OCI-LY3 (cell line): ENCODE data around the gene GMEB2.
"Not testable (repeated sequence)": the region's sequence is repeated elsewhere in the genome, so short reads cannot be mapped to it uniquely, and the experiment has no call there.

Source experiments
- H2AFZ ChIP-seq: fragments of 200-600, 300-600 bp; shearing (Covaris generic); 2 replicates; pipeline ENCODE4 v1.6.0; 2014; ENCODE audit warnings: antibody characterized with exemption, low read depth, low read length
- H3K27ac ChIP-seq: fragments of 200-600, 300-600 bp; sonication (generic); 2 replicates; pipeline ENCODE4 v1.5.1; 2014; ENCODE audit warnings: mild to moderate bottlenecking, low read length, moderate library complexity, mixed read lengths
- H3K27me3 ChIP-seq: fragments of 200-600, 300-600 bp; sonication (generic); 2 replicates; pipeline ENCODE4 v1.6.1; 2014; ENCODE audit warnings: low read depth, low read length, mixed read lengths
- H3K36me3 ChIP-seq: fragments of 200-600, 300-600 bp; sonication (generic); replicated peaks from 2 replicates; pipeline ENCODE3; 2014; ENCODE audit warnings: low read depth, low read length, mixed read lengths
- H3K4me1 ChIP-seq: fragments of 300-600, 200-600 bp; sonication (generic); 2 replicates; pipeline ENCODE4 v1.6.1; 2014; ENCODE audit warnings: low read length, mixed read lengths
- H3K4me2 ChIP-seq: fragments of 200-600, 300-600 bp; sonication (generic); 2 replicates; pipeline ENCODE4 v1.6.1; 2014; ENCODE audit warnings: low read length, mixed read lengths
- H3K4me3 ChIP-seq: fragments of 300-600, 200-600 bp; sonication (generic); 2 replicates; pipeline ENCODE4 v1.5.1; 2014; ENCODE audit warnings: antibody characterized with exemption, mild to moderate bottlenecking, low read length, moderate library complexity
- H3K79me2 ChIP-seq: fragments of 300-600, 200-600 bp; shearing (Covaris generic); 2 replicates; pipeline ENCODE4 v1.6.1; 2014; ENCODE audit warnings: mild to moderate bottlenecking, low read length, mixed read lengths
- H3K9ac ChIP-seq: fragments of 300-600, 200-600 bp; shearing (Covaris generic); 2 replicates; pipeline ENCODE4 v1.6.0; 2014; ENCODE audit warnings: mild to moderate bottlenecking, low read length, moderate library complexity
- H3K9me3 ChIP-seq: fragments of 200-600, 300-600 bp; shearing (Covaris generic); 2 replicates; pipeline ENCODE4 v1.6.1; 2014; ENCODE audit warnings: low read length, mixed read lengths; ENCODE audit not compliant: insufficient read depth
- H4K20me1 ChIP-seq: fragments of 200-600, 300-600 bp; sonication (generic); 2 replicates; pipeline ENCODE4 v1.6.1; 2016; ENCODE audit warnings: low read length, mixed read lengths; ENCODE audit not compliant: insufficient read depth
- CTCF ChIP-seq: fragments of 200-600, 300-600 bp; sonication (generic); IDR thresholded peaks from 2 replicates; pipeline ENCODE4 v1.5.1; 2014; ENCODE audit warnings: antibody characterized with exemption, low read length, low read depth
- EZH2phosphoT487 ChIP-seq: fragments of 200-600 bp; shearing (Covaris generic); IDR thresholded peaks from 2 replicates; pipeline ENCODE4 v1.6.1; 2018; ENCODE audit warnings: antibody characterized with exemption, mixed run types, low read depth

Gene GMEB2

GRCh38 chr20:63560856-63561609 is 65.9 kb downstream of the GMEB2 start:
- TF ChIP-seq EZH2phosphoT487 (no peak), CTCF (no peak)
- H3K27me3 ChIP-seq: peaks cover 10% of the 10 kb centered on the region; the same call in 1 of the 2 replicates
- H3K4me3 ChIP-seq: no peak overlapping the region
- no peak overlapping the region for H3K9ac ChIP-seq
- H3K9me3 ChIP-seq: no peaks in the 10 kb centered on the region
- H3K4me1 ChIP-seq: no peaks in the 10 kb centered on the region
- H4K20me1 ChIP-seq: peaks cover 33% of the 10 kb centered on the region
- no peaks in the 10 kb centered on the region for H3K79me2 ChIP-seq
- H3K4me2 ChIP-seq: no peak overlapping the region
- H2AFZ ChIP-seq: no peak overlapping the region
- no peaks in the 10 kb centered on the region for H3K36me3 ChIP-seq
- H3K27ac ChIP-seq: no peak overlapping the region

- H2AFZ ChIP-seq: no peak overlapping the region
- H3K4me3 ChIP-seq: no peak overlapping the region
- H3K9ac ChIP-seq: no peak overlapping the region
- H3K27me3 ChIP-seq: peaks cover 9% of the 10 kb centered on the region
- TF ChIP-seq CTCF: no peak
- TF ChIP-seq EZH2phosphoT487: no peak
- H3K4me1 ChIP-seq: no peaks in the 10 kb centered on the region
- peaks cover 28% of the 10 kb centered on the region for H4K20me1 ChIP-seq
- no peaks in the 10 kb centered on the region for H3K79me2 ChIP-seq
- H3K27ac ChIP-seq: no peak overlapping the region
- no peaks in the 10 kb centered on the region for H3K36me3 ChIP-seq
- H3K9me3 ChIP-seq: no peaks in the 10 kb centered on the region
- no peak overlapping the region for H3K4me2 ChIP-seq
Measured at GRCh38 chr20:63560333-63560805, 66.5 kb downstream of the GMEB2 start.

GRCh38 chr20:63559485-63560332 is 67.2 kb downstream of the GMEB2 start:
- not testable (repeated sequence) for H3K9me3 ChIP-seq, H3K27ac ChIP-seq, H3K4me3 ChIP-seq, H3K9ac ChIP-seq, H3K4me1 ChIP-seq, H2AFZ ChIP-seq, H3K79me2 ChIP-seq, H3K4me2 ChIP-seq, H3K36me3 ChIP-seq
- Histone ChIP-seq H3K27me3 (peaks cover 12% of the 10 kb centered on the region), H4K20me1 (peaks cover 28% of the 10 kb centered on the region; the same call in 1 of the 2 replicates)

GRCh38 chr20:63558804-63559484 is 68.0 kb downstream of the GMEB2 start:
- H3K4me2 ChIP-seq: no peak overlapping the region
- H3K27ac ChIP-seq: no peak overlapping the region
- TF ChIP-seq EZH2phosphoT487 (no peak), CTCF (no peak)
- peaks cover 28% of the 10 kb centered on the region; the same call in 1 of the 2 replicates for H4K20me1 ChIP-seq
- H3K4me1 ChIP-seq: no peaks in the 10 kb centered on the region
- no peaks in the 10 kb centered on the region for H3K79me2 ChIP-seq
- H3K36me3 ChIP-seq: no peaks in the 10 kb centered on the region
- no peaks in the 10 kb centered on the region for H3K9me3 ChIP-seq
- no peak overlapping the region for H2AFZ ChIP-seq
- H3K9ac ChIP-seq: no peak overlapping the region
- peaks cover 19% of the 10 kb centered on the region for H3K27me3 ChIP-seq
- H3K4me3 ChIP-seq: no peak overlapping the region
